ENCODE data around the gene DOCK10. TPM values are rescaled to one million over a fixed set of nuclear protein-coding genes. Genes with fewer than 3 reads are reported as not detected.

The DOCK10 gene
- total and polyA plus RNA-seq, 2 donors (not counting 3 experiments of a cell fraction or from before 2014, with no cell fraction given): 5.8 to 23.0 TPM

- Histone ChIP-seq H3K27me3 (ENCODE audit: control insufficient read depth in 2 of 2, insufficient read depth in 2 of 2, low read length in 2 of 2) (no peaks in the 10 kb centered on the region), H3K4me2 (ENCODE audit: insufficient read depth, low read length) (no peak overlapping the region), H3K9me3 (replicated peaks; ENCODE audit: control insufficient read depth, insufficient read depth, low read length) (no peaks in the 10 kb centered on the region), H3K9ac (replicated peaks; ENCODE audit: extremely low read depth, insufficient read depth, low read length) (no peak overlapping the region), H3K9me1 (replicated peaks; ENCODE audit: control insufficient read depth, extremely low read depth, insufficient read depth, low read length) (no peaks in the 10 kb centered on the region), H3K27ac (ENCODE audit: insufficient read depth, low read depth, low read length) (no peak overlapping the region), H2AFZ (ENCODE audit: low read depth, low read length) (no peak overlapping the region), H4K20me1 (replicated peaks; ENCODE audit: control insufficient read depth, extremely low read depth, insufficient read depth, low read length) (no peaks in the 10 kb centered on the region), H3K4me3 (replicated peaks in 1 of 3; ENCODE audit: insufficient read depth in 1 of 3, low read depth in 1 of 3, low read length in 3 of 3) (no peak overlapping the region), H3K36me3 (ENCODE audit: control insufficient read depth in 2 of 2, extremely low read depth in 1 of 2, insufficient read depth in 2 of 2, low read length in 2 of 2) (no peaks in the 10 kb centered on the region), H3K4me1 (ENCODE audit: control insufficient read depth, extremely low read depth, insufficient read depth, low read length) (no peaks in the 10 kb centered on the region), H3K79me2 (ENCODE audit: control insufficient read depth, insufficient read depth, low read length) (no peaks in the 10 kb centered on the region)
- intact Hi-C loops (cut with micrococcal nuclease) (no loop called here), dilution Hi-C loops (cut with MboI; ENCODE audit: extremely low pct_ligation_motif_present, low sequenced_read_pairs) (no loop called here)
- DNase-seq (ENCODE audit: low read depth, low spot score): no peak
- no peak for FAIRE-seq
- CTCF ChIA-PET: interaction anchor here (1.0 to 1.8 kb wide), 2 partner anchors 13 to 43 kb away, joined by 4 read pairs; no protein-coding TSS in a partner anchor
- POLR2A ChIA-PET: no interaction called here
- BruUV-seq (replicated peaks): no TSS peak
- TF ChIP-seq POLR2A (IDR thresholded peaks at IDR 0.05; ENCODE audit: low read depth, low read length) (no peak), EZH2 (IDR thresholded peaks at IDR 0.05; ENCODE audit: borderline replicate concordance, low read depth, low read length, severe bottlenecking) (no peak), GATA2 (IDR thresholded peaks at IDR 0.05; ENCODE audit: insufficient read depth, insufficient read length, low read depth, low read length) (no peak), MAX (IDR thresholded peaks at IDR 0.05; ENCODE audit: insufficient read depth, insufficient read length) (no peak)
These were observed 84.5 kb downstream of the DOCK10 start for GRCh38 chr2:224957540-224958461.

- DNase-seq (ENCODE audit: low read depth, low spot score): no peak
- no TSS peak for BruUV-seq (replicated peaks)
- ChIA-PET CTCF (interaction anchor here (0.6 to 1.8 kb wide), 2 partner anchors 14 to 169 kb away, joined by 3 to 4 read pairs; no protein-coding TSS in a partner anchor), POLR2A (interaction anchor here (0.7 kb wide), 1 partner anchor 98 kb away, joined by 9 read pairs; no protein-coding TSS in a partner anchor)
- no peak for FAIRE-seq
- H3K9ac ChIP-seq (replicated peaks; ENCODE audit: extremely low read depth, insufficient read depth, low read length): no peak overlapping the region
- no peak overlapping the region for H2AFZ ChIP-seq (ENCODE audit: low read depth, low read length)
- no peak overlapping the region for H3K4me2 ChIP-seq (ENCODE audit: insufficient read depth, low read length)
- no peak overlapping the region for H3K27ac ChIP-seq (ENCODE audit: insufficient read depth, low read depth, low read length)
- no peak overlapping the region for H3K4me3 ChIP-seq (replicated peaks in 1 of 3; ENCODE audit: insufficient read depth in 1 of 3, low read depth in 1 of 3, low read length in 3 of 3)
- no peaks in the 10 kb centered on the region for H3K4me1 ChIP-seq (ENCODE audit: control insufficient read depth, extremely low read depth, insufficient read depth, low read length)
- no peaks in the 10 kb centered on the region for H3K79me2 ChIP-seq (ENCODE audit: control insufficient read depth, insufficient read depth, low read length)
- H3K36me3 ChIP-seq (ENCODE audit: control insufficient read depth in 2 of 2, extremely low read depth in 1 of 2, insufficient read depth in 2 of 2, low read length in 2 of 2): no peaks in the 10 kb centered on the region
- intact Hi-C loops (cut with micrococcal nuclease): no loop called here
- no peaks in the 10 kb centered on the region for H3K27me3 ChIP-seq (ENCODE audit: control insufficient read depth in 2 of 2, insufficient read depth in 2 of 2, low read length in 2 of 2)
- dilution Hi-C loops (cut with MboI; ENCODE audit: extremely low pct_ligation_motif_present, low sequenced_read_pairs): no loop called here
- H3K9me3 ChIP-seq (replicated peaks; ENCODE audit: control insufficient read depth, insufficient read depth, low read length): no peaks in the 10 kb centered on the region
- H4K20me1 ChIP-seq (replicated peaks; ENCODE audit: control insufficient read depth, extremely low read depth, insufficient read depth, low read length): no peaks in the 10 kb centered on the region
- H3K9me1 ChIP-seq (replicated peaks; ENCODE audit: control insufficient read depth, extremely low read depth, insufficient read depth, low read length): no peaks in the 10 kb centered on the region
- no peak for TF ChIP-seq EZH2 (IDR thresholded peaks at IDR 0.05; ENCODE audit: borderline replicate concordance, low read depth, low read length, severe bottlenecking)
- TF ChIP-seq GATA2 (IDR thresholded peaks at IDR 0.05; ENCODE audit: insufficient read depth, insufficient read length, low read depth, low read length): no peak
- no peak for TF ChIP-seq FOS (IDR thresholded peaks at IDR 0.05; ENCODE audit: borderline replicate concordance, insufficient read depth, low read length)
- no peak for TF ChIP-seq POLR2A (IDR thresholded peaks at IDR 0.05; ENCODE audit: low read depth, low read length)
These were observed 85.6 kb downstream of the DOCK10 start for GRCh38 chr2:224956706-224957105.
